ENCODE measurements around the gene PCDHGB2. TPM values are rescaled to one million over a fixed set of nuclear protein-coding genes. Genes with fewer than 3 reads are reported as not detected.
"Not testable (repeated sequence)": the region's sequence is repeated elsewhere in the genome, so short reads cannot be mapped to it uniquely, and the experiment has no call there.

Gene PCDHGB2
- total RNA-seq, 2 donors from 2014 or later = 0.47 to 0.76 TPM

DNA sequence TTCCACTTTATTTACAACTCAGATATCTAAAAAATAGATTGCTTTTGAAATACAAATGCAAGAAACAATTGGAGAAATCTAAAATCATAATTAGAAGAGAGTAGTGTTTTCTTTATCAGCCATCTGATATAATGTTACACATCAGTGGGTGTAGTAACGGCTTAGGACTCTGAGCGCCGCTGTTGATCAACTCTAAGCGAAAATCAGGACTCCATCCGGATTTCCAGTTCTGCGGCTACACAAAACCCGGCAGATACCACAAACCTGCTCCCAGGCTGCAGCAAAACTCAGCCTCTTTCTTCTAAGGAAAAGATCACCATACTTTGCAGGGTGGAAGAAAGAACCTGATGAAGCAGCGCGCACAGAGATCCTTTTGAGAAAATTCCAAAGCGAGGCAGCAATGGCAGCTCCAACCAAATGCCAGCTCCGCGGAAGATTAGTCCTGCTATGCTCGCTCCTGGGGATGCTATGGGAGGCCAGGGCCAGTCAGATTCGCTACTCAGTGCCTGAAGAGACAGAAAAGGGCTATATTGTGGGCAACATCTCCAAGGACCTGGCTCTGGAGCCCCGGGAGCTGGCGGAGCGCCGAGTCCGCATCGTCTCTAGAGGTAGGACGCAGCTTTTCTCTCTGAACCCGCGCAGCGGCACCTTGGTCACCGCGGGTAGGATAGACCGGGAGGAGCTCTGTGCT lies 42.9 kb downstream of the PCDHGB2 start, which contains the start of gene PCDHGA9:
Gene PCDHGA9, plus strand, starts transcription at position 226 of the 691 bp plus-strand sequence. Its CDS starts 175 bp downstream, at position 401.
- Mint-ChIP-seq H3K4me3 (peak within 1 kb of the TSS; percentile 43), H3K27me3 (peaks cover 34 to 54% of the 10 kb centered on the region in 2 donors), H3K4me1 (ENCODE audit: low read depth in 2 of 2) (peaks cover 11 to 12% of the 10 kb centered on the region in 2 donors), H3K27ac (no peak within 1 kb of the TSS), H3K36me3 (peaks cover 6% of the 10 kb centered on the region), H3K9me3 (peaks cover 4% of the 10 kb centered on the region)
- no peak for DNase-seq (ENCODE audit: low spot score)
- no peak for ATAC-seq

GRCh38 chr5:141403387-141403786 lies 43.6 kb downstream of the PCDHGB2 start:
- no peak overlapping the region for H3K4me3 Mint-ChIP-seq
- DNase-seq (ENCODE audit: low spot score) = no peak
- H3K9me3 Mint-ChIP-seq = peaks cover 4% of the 10 kb centered on the region
- H3K27me3 Mint-ChIP-seq = peaks cover 36 to 61% of the 10 kb centered on the region in 2 donors
- H3K36me3 Mint-ChIP-seq = peaks cover 11% of the 10 kb centered on the region
- no peak overlapping the region for H3K27ac Mint-ChIP-seq
- no peak for ATAC-seq
- H3K4me1 Mint-ChIP-seq (ENCODE audit: low read depth in 2 of 2) = peaks cover 15 to 16% of the 10 kb centered on the region in 2 donors

DNA sequence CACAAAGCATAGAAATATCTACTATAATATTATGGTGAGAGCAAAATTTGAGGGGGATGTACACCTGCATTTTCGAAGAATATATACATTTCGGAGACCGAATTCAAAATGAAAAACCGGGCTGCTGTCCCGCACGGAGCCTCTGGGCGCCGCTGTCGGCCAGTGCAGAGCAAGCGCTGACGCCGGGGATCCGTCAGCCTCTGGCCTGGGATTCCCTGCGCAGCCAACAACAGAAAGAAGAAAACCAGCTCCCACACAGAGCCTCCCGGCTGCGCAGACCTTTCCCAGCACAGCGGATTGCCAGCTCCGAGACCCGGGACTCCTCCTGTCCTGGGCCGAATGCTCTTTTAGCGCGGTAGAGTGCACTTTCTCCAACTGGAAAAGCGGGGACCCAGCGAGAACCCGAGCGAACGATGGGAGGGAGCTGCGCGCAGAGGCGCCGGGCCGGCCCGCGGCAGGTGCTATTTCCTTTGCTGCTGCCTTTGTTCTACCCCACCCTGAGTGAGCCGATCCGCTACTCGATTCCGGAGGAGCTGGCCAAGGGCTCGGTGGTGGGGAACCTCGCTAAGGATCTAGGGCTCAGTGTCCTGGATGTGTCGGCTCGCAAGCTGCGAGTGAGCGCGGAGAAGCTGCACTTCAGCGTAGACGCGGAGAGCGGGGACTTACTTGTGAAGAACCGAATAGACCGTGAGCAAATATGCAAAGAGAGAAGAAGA lies 48.2 kb downstream of the PCDHGB2 start, which contains the start of gene PCDHGB6:
Gene PCDHGB6, plus strand, starts transcription at position 232 of the 716 bp plus-strand sequence. Its CDS starts 182 bp downstream, at position 414.
- Mint-ChIP-seq H3K4me3 (peak within 1 kb of the TSS; percentile 76), H3K36me3 (peaks cover 19% of the 10 kb centered on the region), H3K4me1 (ENCODE audit: low read depth in 2 of 2) (peaks cover 20% of the 10 kb centered on the region in 2 donors), H3K27me3 (peaks cover 24 to 60% of the 10 kb centered on the region in 2 donors), H3K27ac (peak within 1 kb of the TSS; percentile 9 to 35)
- H3K9me3 Mint-ChIP-seq = not testable (repeated sequence)
- ATAC-seq = peak; percentile 80 to 92
- peak; percentile 75 for DNase-seq (ENCODE audit: low spot score)

- Mint-ChIP-seq H3K4me1 (ENCODE audit: low read depth in 2 of 2) (peaks cover 31 to 36% of the 10 kb centered on the region in 2 donors), H3K4me3 (peak overlapping the region; percentile 76), H3K36me3 (peaks cover 35% of the 10 kb centered on the region), H3K9me3 (no peaks in the 10 kb centered on the region), H3K27ac (no peak overlapping the region), H3K27me3 (peaks cover 26 to 65% of the 10 kb centered on the region in 2 donors)
- DNase-seq (ENCODE audit: low spot score) (no peak), ATAC-seq (no peak)
These were observed 50.0 kb downstream of the PCDHGB2 start for GRCh38 chr5:141409598-141410306.

DNA sequence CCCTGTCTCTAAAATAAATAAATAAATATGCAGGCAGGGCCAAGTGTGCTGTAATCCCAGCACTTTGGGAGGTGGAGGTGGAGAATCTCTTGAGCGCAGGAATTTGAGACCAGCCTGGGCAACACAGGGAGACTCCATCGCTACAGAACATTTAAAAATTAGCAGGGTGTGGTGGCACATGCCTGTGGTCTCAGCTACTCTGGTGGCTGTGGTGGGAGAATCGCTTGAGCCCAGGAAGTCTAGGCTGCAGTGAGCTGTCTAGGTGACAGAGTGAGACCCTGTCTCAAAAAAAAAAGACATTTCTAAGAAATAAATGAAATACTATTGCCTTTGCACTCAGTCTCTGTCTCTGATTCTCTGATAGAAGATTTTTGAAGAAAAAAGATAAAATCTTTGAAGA lies 51.8 kb downstream of the PCDHGB2 start:
- no peaks in the 10 kb centered on the region for H3K9me3 Mint-ChIP-seq
- DNase-seq (ENCODE audit: low spot score) = no peak
- peaks cover 35% of the 10 kb centered on the region for H3K36me3 Mint-ChIP-seq
- H3K27me3 Mint-ChIP-seq = peaks cover 21 to 66% of the 10 kb centered on the region in 2 donors
- H3K4me1 Mint-ChIP-seq (ENCODE audit: low read depth in 2 of 2) = peaks cover 31 to 43% of the 10 kb centered on the region in 2 donors
- H3K4me3 Mint-ChIP-seq = no peak overlapping the region
- H3K27ac Mint-ChIP-seq = no peak overlapping the region
- ATAC-seq = no peak

Other genes with a start within 250 kb of the PCDHGB2 start
- gene PCDHB4, start 238.2 kb upstream of the PCDHGB2 start, total RNA-seq = not detected
- not detected for gene PCDHB5, start 224.8 kb upstream of the PCDHGB2 start, total RNA-seq
- gene PCDHB6, start 209.9 kb upstream of the PCDHGB2 start, total RNA-seq = not detected
- not detected for gene PCDHB7, start 187.3 kb upstream of the PCDHGB2 start, total RNA-seq
- gene PCDHB8, start 182.2 kb upstream of the PCDHGB2 start, total RNA-seq = not detected
- not detected for gene PCDHB16, start 177.6 kb upstream of the PCDHGB2 start, total RNA-seq
- gene PCDHB9, start 172.8 kb upstream of the PCDHGB2 start, total RNA-seq = under 1 TPM in 1 of 2 donors, not detected in 1; 0.17 TPM
- not detected for gene PCDHB10, start 167.6 kb upstream of the PCDHGB2 start, total RNA-seq
- not detected for gene PCDHB11, start 160.4 kb upstream of the PCDHGB2 start, total RNA-seq
- not detected for gene PCDHB12, start 151.3 kb upstream of the PCDHGB2 start, total RNA-seq
- gene PCDHB13, start 146.1 kb upstream of the PCDHGB2 start, total RNA-seq = under 1 TPM in 1 of 2 donors, not detected in 1; 0.10 TPM
- not detected for gene PCDHB14, start 136.7 kb upstream of the PCDHGB2 start, total RNA-seq
- gene PCDHB15, start 114.6 kb upstream of the PCDHGB2 start, total RNA-seq = not detected
- gene SLC25A2, start 55.9 kb upstream of the PCDHGB2 start, total RNA-seq = 1 to 10 TPM in 1 of 2 donors, under 1 TPM in 1; 0.67 to 2.2 TPM
- gene TAF7, start 39.2 kb upstream of the PCDHGB2 start, total RNA-seq = 10 to 100 TPM; 52.5 to 63.5 TPM
- under 1 TPM in 1 of 2 donors, not detected in 1; 0.07 TPM for gene PCDHGA1, start 29.5 kb upstream of the PCDHGB2 start, total RNA-seq
- not detected for gene PCDHGA2, start 21.2 kb upstream of the PCDHGB2 start, total RNA-seq
- not detected for gene PCDHGA3, start 16.2 kb upstream of the PCDHGB2 start, total RNA-seq
- gene PCDHGB1, start 9.9 kb upstream of the PCDHGB2 start, total RNA-seq = under 1 TPM; 0.12 to 0.17 TPM
- under 1 TPM; 0.48 to 0.50 TPM for gene PCDHGA4, start 5.0 kb upstream of the PCDHGB2 start, total RNA-seq
- under 1 TPM; 0.33 to 0.36 TPM for gene PCDHGA5, start 4.2 kb downstream of the PCDHGB2 start, total RNA-seq
- under 1 TPM; 0.71 to 0.81 TPM for gene PCDHGB3, start 10.2 kb downstream of the PCDHGB2 start, total RNA-seq
- under 1 TPM; 0.40 to 0.73 TPM for gene PCDHGA6, start 13.9 kb downstream of the PCDHGB2 start, total RNA-seq
- under 1 TPM; 0.10 to 0.25 TPM for gene PCDHGA7, start 22.7 kb downstream of the PCDHGB2 start, total RNA-seq
- under 1 TPM; 0.29 to 0.39 TPM for gene PCDHGB4, start 27.7 kb downstream of the PCDHGB2 start, total RNA-seq
- under 1 TPM; 0.19 to 0.20 TPM for gene PCDHGA8, start 32.6 kb downstream of the PCDHGB2 start, total RNA-seq
- 1 to 10 TPM; 1.7 to 2.8 TPM for gene PCDHGB5, start 38.0 kb downstream of the PCDHGB2 start, total RNA-seq
- under 1 TPM; 0.71 to 0.92 TPM for gene PCDHGA9, start 42.8 kb downstream of the PCDHGB2 start, total RNA-seq
- 1 to 10 TPM in 1 of 2 donors, under 1 TPM in 1; 0.89 to 1.1 TPM for gene PCDHGB6, start 48.0 kb downstream of the PCDHGB2 start, total RNA-seq
- 1 to 10 TPM in 1 of 2 donors, under 1 TPM in 1; 0.67 to 1.2 TPM for gene PCDHGA10, start 53.0 kb downstream of the PCDHGB2 start, total RNA-seq
- gene PCDHGB7, start 57.7 kb downstream of the PCDHGB2 start, total RNA-seq = under 1 TPM; 0.33 to 0.95 TPM
- gene PCDHGA11, start 61.1 kb downstream of the PCDHGB2 start, total RNA-seq = under 1 TPM; 0.33 to 0.55 TPM
- gene PCDHGA12, start 70.5 kb downstream of the PCDHGB2 start, total RNA-seq = 1 to 10 TPM in 1 of 2 donors, under 1 TPM in 1; 0.69 to 1.4 TPM
- 1 to 10 TPM in 1 of 2 donors, under 1 TPM in 1; 0.33 to 1.8 TPM for gene PCDHGC3, start 116.0 kb downstream of the PCDHGB2 start, total RNA-seq
- gene PCDHGC4, start 125.0 kb downstream of the PCDHGB2 start, total RNA-seq = under 1 TPM in 1 of 2 donors, not detected in 1; 0.26 TPM
- gene PCDHGC5, start 129.1 kb downstream of the PCDHGB2 start, total RNA-seq = under 1 TPM in 1 of 2 donors, not detected in 1; 0.17 TPM